CD4-positive, alpha-beta T cell treated with Interleukin-17A for 1 hour (primary cell): ENCODE results near the gene AQP12A.
"Not testable (repeated sequence)": the region's sequence is repeated elsewhere in the genome, so short reads cannot be mapped to it uniquely, and the experiment has no call there.

Experiments
- DNase-seq: peaks from one replicate; pipeline ENCODE4 v3.0.0-alpha.2; 2020

Gene AQP12A, protein sequence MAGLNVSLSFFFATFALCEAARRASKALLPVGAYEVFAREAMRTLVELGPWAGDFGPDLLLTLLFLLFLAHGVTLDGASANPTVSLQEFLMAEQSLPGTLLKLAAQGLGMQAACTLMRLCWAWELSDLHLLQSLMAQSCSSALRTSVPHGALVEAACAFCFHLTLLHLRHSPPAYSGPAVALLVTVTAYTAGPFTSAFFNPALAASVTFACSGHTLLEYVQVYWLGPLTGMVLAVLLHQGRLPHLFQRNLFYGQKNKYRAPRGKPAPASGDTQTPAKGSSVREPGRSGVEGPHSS

DNA sequence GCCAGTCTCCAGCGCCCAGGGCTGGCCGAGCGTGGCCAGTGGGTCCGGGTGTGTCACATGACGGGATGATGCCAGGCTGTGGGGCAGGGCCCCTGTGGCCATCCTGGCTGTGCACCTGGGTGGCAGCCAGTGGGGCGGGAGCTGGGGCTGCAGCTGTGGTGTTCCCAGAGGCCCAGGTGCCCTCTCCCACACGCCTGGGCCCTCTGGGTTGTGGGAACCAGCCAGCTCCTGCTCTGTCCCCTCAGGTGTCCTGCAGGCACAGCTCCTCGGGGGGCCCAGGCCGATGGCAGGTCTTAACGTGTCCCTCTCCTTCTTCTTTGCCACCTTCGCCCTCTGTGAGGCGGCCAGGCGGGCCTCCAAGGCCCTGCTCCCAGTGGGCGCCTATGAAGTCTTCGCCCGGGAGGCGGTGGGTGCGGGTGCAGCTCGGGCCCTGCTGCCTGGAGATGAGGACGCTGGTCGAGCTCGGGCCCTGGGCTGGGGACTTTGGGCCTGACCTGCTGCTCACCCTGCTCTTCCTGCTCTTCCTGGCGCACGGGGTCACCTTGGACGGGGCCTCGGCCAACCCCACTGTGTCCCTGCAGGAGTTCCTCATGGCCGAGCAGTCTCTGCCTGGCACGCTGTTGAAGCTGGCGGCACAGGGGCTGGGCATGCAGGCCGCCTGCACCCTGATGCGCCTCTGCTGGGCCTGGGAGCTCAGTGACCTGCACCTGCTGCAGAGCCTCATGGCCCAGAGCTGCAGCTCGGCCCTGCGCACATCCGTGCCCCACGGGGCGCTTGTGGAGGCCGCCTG is at the start of gene AQP12A:
Gene AQP12A (plus strand): TSS at position 236 of the 790 bp plus-strand sequence. CDS start 48 bp downstream, at position 284.
- DNase-seq = not testable (repeated sequence)

DNA sequence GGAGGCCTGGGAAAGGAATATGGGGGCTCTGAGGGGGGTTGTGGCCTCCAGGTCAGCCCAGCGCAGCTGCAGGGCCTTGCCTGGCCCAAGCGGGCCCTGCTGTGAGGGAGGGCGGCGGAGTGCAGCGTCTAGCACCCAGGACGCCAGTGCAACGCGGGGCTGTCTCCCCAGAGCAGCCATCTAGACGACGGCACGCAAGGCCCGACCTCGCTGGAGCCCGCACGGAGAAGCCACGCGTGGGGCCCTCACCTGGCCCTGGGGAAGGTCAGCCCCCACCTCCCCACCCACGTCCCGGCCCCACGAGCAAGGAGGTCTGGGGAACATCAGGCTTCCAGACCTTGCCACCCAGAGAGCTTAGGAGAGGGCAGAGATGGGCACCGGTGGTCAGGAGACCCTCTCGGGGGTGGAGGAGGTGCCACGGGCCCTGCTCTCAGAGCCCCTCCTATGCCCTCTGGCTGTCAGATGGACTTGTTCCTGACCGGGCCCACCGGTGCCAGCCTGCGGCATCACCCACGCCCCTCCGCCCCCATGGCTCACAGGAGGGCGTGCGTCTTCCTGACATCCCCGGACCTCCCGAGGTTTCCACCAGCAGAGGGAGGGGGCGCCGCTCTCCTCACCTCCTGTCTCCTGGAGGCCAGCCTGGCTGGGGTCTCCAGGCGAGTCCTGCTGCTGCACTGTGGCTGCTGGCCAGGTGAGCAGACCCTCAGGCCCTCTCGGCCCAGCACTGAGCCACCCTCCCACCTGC is 49.4 kb upstream of the AQP12A start:
- no peak for DNase-seq

DNA sequence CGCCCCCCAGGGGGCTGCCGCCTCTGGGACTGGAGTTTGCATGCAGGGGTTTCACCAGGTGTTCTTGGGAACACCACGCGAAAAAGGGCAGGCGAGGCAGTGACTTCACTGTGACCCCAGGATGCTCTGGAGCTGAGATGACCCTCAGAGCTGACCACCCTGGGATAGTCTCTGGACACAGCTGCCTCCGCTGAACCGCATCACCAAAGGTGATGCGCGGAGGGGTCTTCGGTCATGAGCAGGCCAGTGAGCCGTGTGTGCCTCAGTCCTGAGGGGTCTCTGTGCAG is 48.9 kb upstream of the AQP12A start:
- DNase-seq = no peak

DNA sequence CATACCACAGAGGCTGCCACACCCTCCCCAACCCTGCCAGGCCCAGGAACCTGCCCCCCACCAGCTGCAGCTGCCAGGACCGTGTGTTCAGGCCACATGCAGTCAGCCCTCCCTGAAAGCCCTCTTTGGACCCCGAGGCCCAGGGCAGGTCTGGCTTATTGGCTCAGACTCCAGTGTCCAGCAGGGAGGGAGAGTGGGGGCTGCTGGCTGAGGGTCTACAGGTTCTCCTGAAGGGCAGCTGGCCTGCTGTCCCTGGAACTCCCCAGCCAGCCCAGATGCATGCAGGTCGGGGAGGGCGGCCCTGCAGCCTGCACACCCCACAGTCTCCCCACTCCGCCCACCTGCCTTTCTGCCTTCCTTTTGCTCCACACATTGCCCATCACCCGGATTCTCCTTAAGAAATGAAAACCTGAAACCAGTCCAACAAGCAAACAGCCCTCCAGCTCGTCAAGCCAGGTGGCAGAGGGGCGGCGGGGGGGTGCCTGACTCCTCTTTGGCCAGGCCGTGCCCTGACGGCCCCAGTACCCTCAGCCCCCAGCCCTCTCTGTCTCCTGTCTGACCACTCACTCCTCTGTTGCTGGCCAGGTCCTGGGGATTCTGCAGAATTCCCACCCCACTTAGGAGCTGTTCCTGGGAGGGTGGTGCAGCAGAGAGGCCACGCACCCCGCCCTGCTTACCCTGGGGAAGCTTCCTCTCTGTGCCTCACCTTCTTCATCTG is 48.4 kb upstream of the AQP12A start:
- DNase-seq = no peak

DNA sequence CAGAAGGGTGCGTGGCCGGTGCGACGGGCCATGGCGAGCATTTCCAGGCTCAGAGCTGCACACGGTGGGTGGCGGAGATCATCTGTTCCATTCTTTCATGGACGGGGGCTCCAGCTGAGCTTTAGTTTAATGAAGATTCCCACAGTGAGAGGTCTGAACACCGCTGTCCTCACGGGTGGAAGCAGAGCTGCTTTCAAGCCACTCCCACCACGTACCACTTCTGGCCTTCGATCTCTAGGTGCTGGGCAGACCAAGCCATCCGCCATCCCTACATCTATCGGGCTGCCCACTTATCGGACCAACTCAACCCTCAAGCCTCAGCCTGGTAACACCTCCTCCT is 47.9 kb upstream of the AQP12A start:
- no peak for DNase-seq

DNA sequence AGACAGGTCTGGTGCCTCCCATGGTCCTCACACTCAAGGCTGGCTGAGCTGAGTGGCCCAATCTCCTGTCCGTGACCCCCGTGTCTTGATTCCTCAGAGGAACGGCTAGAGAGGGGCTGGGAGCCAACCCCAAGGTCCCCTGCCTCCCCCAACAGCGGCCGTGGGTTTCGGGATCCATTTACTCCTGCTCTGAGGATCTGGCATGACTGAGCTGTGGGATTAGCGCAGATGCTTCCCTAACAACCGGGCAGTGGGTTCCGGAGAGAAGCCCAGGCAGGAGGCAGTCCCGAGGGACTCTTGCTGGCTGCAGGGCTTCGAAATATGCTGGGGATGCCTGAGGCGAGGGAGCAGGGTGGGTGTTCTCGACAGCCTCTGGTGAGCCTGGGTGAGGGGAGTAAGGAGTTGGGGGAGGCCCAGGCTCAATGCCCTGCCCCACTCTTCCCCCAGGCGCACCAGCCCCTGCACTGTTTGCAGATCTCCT is 47.5 kb upstream of the AQP12A start:
- DNase-seq = no peak

DNA sequence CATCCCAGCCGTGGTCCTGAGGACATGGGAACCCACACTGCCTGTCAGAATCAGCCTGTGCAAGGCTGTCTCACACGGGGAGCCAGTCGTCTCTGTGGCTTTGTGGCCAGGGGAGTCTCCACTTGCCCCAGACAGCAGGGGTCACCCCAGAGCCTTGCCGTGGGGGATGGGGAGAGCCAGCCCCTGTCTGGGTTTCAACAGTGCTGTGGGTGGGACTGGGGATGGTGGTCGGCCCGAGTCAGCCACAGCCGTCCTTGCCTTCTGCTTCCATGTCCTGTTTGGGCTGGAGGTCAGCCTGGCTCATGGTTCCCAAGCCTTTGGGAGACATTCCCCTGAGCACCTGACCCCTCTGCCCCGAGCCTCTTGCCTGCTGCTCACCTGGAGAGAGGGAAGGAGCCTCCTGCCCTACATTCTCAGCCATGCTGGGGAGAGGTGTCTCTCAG is 46.8 kb upstream of the AQP12A start:
- no peak for DNase-seq

DNA sequence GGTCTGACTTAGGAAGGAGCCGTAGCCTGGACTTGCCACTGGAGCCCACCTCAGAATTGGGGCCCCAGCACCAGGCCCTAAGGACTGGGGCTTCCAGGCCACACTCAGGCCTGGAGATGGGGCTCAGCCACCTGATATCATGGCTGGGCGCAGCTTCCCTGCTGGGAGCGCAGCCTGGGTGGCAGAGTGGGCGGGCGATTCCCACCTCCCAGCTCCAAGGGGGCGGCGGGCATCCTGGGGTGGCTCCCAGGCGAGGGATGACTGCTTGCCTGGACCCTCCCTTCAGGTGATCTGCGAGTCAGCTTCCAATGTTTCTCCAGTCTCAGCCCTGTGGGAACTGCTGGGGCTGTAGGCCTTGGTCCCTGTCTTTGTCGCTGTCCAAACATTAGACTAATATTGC is 46.3 kb upstream of the AQP12A start:
- no peak for DNase-seq

DNA sequence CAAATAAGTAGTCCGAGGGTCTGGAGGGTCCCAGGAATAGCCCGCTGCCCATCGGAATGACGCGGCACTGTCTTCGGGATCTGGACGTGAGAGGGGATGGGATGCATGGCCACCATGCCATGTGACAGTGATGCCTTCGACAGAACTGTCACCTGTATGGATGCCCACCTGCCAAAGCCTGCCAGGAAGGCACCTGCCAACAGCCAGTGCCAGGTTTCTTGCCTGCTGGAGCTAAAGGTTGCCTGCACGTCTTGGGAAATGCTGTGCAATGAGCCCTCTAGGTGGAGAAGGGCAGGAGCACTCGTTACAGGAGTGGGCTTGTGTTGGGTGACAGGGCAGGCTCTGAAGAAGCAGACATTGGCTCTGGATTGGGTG is 45.9 kb upstream of the AQP12A start:
- no peak for DNase-seq

DNA sequence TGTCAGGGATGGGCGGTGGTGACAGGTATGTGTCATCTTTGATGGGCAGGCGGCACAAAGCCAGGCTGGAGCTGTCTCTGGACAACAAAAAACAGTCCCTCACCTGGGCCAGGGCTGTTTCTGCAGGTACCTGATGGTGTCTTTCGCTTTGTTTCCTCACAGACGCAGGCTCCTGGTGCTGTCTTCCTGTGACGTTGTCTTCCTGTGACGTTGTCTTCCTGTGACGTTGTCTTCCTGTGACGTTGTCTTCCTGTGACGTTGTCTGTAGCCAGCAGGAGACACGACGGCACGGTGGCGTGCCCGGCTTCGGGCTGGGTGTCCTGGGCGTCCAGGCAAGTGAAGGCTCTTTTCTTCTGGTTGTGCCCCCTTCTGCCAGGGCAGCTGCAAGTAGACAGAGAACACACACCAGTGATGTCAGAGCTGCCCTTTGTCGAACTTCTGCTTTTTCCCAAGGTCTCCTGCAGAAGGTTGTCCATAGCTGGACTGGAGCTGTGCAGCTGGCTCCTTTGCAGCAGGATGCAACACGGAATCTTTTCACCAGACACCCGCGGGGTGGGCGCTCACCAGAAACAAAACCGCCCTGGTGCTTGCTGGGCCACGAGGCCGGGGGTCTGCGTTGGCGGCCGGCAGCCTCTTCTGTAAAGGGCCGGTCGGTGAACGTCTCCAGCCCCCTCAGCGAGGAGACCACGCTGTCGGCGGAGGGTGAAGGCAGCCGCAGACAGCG is 45.3 kb upstream of the AQP12A start:
- peak; percentile 78 for DNase-seq

DNA sequence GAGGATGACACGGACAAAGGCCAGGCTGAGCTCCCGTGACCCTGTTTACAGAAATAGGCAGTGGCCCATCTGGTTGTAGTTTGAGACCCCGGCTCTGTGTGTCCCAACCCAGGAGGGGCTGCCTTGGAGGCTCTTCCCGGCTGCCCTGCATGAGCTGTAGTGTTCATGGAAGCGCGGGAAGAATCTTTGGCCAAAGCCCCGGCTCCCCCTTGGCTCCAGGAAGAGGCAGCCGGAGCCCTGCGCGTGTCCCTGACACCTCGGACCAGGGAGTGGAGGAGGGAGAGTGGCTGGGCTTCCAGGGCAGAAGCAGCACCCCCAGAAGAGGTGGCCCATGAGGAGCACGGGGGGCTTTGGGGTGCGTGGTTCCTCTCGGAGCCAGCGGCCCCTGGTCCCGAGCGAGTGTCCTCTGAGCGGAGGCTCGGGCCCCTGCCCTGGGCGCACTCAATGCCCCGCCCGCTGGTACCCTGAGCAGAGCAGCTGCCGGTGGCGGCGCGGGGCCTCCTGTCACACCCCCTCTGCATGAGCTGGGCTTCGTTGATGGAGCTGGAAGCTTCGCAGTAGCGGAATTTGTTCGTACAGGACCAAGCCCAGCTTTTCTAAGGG is 44.7 kb upstream of the AQP12A start:
- no peak for DNase-seq

DNA sequence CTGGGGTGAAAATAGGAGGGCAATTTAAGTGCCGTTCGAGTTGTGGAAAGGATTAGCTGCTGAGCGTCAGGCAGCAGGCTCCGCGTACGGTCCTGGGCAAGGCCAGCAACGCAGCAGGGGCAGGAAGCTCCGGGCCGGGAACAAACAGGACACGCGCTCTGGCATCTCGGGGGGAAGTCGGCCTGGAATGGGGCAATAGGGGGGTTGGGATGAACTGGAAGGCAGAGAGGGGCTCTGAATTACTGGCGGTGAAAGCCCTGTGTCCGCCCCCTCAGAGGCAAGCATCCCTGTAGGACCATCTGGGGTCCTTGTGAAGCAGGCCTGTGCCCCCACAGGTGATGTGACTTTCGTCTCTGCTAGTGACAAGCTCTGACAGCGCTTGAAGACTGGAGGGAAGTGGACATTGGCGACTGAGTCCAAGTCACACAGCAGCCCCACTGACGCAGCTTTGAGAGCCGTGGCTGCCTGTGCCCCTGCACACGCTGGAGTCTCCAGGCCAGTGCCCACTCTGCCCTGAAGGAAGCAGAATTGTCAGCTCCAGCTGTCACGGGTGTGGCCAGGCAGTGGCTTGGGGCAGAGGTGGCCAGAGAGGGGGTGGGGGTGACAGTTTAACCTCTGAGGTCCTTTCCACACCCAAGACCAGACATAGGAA is 44.0 kb upstream of the AQP12A start:
- no peak for DNase-seq

DNA sequence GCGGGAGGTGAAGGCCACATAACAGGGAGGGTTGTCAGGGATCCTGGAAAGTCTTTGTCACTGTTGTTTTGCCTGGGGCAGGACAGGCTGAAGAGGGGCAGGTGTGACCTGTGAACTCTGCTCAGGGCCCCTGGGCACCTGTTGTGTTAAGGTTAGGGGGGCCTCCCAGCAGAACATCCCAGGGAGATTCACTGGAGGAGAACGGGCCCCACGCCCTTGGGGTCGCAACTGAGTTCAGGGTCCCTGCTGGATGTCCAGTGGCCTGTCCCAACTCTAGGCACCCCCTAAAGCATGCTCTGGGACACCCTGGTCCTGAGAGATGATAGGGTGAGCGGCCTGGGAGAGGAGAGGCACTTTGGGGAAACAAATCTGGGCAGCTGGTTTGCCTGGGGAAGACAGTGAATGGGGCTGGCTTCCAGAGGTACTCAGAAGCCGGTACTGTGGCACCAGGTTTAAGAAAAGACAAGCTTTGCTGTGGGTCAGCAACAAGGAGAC is 43.5 kb upstream of the AQP12A start:
- DNase-seq = no peak

DNA sequence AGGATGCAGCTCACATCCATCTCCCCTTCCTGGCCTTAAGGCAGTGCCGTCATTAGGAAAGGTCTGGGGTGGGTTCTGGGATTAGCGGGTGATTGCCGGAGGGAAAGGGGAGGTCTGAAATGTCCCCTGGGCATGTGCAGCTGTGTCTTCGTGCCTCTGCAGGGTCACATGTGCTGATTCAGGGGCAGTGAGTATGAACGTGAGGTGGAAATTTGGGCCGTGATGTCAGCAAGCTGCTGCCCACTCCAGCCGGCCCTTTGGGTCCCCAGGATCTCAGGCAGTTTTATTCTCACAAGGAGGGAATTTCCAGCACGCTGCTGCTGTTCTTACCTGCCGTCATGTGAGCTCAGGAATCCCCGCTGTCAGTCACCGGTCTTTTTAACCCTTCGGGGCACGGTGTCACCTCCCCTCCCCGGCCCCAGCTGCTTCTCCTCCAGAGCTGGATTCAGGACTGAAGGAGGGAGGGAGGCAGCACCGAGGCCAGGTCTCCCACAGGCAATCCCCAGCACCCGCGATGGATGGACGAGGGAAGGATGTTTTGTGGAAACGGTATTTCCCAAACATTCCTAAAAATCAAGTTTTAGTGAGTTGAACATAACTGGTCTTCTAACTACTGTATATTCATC is 42.9 kb upstream of the AQP12A start:
- no peak for DNase-seq

DNA sequence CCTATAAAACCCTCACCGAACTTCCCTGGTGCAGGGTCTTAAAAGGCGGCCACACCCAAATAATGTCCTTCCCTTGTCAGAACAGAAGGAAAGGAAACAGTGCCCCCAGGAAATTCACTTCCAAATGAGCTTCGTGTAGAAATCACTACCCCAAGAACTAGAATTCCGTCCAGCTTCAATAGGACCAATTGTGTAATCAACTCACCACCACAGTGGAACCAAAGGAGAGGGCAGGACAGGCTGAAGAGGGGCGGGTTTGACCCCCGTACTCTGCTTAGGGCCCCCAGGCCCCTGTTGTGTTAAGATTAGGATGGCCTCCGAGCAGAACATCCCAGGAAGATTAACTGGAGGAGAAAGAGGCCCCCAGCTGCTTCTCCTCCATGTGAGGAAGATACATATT is 42.3 kb upstream of the AQP12A start:
- no peak for DNase-seq

DNA sequence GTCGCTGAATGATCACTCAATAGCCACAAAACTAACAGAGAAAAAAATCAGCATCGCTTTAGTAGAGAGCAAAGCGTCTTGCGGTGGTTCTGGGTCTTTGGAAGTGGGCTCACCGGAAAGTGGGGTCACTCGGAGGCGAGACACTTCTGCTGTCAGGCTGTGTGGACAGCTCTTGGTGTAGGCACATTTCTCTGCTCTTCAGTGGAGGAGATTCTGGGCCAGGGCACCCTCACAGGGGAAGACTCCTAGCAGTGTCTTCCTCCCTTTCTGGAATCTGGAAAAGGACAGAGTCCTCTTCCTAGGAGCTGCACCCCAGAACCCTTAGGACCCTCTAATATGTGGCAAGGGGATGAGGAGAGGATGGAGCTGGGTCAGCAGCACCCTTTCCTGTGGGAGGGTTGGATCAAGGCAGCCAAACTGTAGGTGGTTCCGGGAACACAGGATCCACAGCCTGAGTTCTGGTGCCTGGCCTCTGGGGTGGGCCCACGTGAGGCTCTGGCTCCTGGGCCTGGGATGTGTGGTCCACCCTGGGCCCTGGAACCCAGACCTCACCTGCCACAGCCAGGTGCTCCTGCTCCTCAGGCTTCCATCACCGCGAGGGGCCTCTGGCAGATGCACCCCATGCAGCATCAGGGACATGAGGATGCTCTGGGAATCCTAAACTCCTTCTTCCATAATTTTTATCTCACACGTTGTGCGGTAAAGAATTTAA is 41.3 kb upstream of the AQP12A start:
- DNase-seq = no peak

DNA sequence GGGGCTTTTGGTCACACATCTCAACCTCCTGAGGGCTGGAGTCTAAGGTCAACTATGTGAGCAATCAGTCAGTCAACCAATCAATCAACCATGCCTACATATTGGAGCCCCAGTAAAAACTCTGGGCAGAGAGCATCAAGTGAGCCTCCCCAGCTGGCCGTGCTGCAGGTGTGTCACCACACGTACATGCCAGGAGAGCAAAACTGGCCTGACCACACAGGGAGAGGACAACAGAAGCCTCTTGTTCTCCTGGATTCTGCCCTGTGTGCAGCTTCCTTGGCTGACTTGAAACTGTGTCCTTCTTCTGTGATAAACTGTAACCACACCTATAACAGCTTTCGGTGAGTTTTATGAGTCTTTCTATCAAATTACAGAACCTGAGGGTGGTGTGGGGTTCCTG is 40.5 kb upstream of the AQP12A start:
- DNase-seq = no peak

DNA sequence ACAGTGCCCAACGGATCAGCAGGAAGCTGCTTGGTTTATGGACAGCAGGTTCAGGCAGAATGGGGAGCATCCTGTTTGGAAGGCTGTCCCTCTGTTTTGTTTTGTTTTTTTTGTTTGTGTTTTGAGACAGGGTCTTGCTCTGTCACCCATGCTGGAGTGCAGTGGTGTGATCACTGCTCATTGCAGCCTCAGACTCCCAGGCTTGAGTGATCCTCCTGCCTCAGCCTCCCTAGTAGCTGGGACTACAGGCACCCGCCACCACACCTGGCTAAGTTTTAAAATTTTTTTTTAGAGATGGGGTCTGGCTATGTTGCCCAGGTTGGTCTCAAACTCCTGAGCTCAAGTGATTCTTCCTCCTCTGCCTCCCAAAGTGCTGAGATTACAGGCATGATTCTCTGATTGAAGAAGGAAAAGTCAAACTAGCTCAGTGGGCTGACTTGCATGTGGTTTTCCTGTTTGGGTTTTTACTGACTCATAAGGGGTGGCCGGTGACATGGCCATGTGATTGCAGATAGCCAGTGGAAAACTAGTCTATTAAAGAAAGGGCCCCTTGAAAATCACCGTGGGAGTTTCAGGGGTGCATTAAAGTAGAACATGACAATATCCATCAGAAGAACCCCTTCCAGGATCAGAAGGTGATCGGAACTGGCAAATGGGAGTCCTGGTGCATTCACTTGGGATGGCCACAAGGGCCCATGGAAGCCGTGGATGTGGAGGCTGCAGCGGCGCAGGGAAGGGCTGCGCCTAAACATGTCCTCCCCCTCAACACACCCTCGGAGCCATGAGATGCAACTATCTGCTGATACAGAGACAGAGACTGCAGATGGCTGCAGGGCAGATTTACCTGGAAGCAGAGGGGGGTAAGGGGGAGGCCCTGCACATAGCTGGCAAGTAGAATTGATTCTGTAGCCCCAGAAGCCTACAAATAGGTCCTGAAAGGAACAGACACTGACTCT is 35.5 kb upstream of the AQP12A start:
- peak; percentile 27 for DNase-seq

DNA sequence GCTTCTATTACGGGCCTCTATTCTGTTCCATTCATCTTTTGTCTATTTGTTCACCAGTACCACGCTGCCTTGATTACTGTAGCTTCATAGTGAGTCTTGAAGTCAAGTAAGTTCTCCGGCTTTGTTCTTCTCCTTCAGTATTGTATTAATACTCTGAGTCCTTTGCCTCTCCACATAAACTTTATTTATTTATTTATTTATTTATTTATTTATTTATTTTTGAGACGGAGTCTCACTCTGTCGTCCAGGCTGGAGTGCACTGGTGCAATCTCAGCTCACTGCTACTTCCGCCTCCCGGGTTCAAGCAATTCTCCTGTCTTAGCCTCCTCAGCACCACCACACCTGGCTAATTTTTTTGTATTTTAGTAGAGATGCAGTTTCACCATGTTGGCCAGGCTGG is 31.8 kb upstream of the AQP12A start:
- not testable (repeated sequence) for DNase-seq
